ENCODE measurements around the gene PDIA6. TPM values are rescaled to one million over a fixed set of nuclear protein-coding genes. Genes with fewer than 3 reads are reported as not detected.
"Not testable (repeated sequence)": the region's sequence is repeated elsewhere in the genome, so short reads cannot be mapped to it uniquely, and the experiment has no call there.

Gene PDIA6
- total and polyA plus RNA-seq, 2 of the 4 experiments (the other 2 are of a cell fraction) = 204 to 349 TPM

GRCh38 chr2:10818305-10818704 is 5.7 kb upstream of the PDIA6 start:
- H4K91ac ChIP-seq (ENCODE audit: insufficient read depth, low read depth, low read length); H3K23ac ChIP-seq (ENCODE audit: low read depth, low read length); H2BK15ac ChIP-seq (ENCODE audit: low read depth, low read length); H3K4me3 ChIP-seq (ENCODE audit: insufficient read depth, low read depth, low read length); DNase-seq; H4K20me1 ChIP-seq (ENCODE audit: insufficient read depth, low read length); H3K18ac ChIP-seq (ENCODE audit: low read depth, low read length); H3K56ac ChIP-seq (ENCODE audit: extremely low read depth, insufficient read depth, low read length); H4K5ac ChIP-seq (ENCODE audit: low read depth, low read length); H2AK5ac ChIP-seq (ENCODE audit: low read depth, low read length); BruUV-seq (replicated peaks); intact Hi-C loops (cut with micrococcal nuclease); H2AK9ac ChIP-seq (replicated peaks; ENCODE audit: low read depth, low read length, poor library complexity); H3K4me2 ChIP-seq (ENCODE audit: low read depth, low read length); H3K36me3 ChIP-seq (ENCODE audit: control insufficient read depth, insufficient read depth, low read length); H2AFZ ChIP-seq (replicated peaks; ENCODE audit: low read length, poor library complexity); ATAC-seq (ENCODE audit: low read depth); H3K4ac ChIP-seq (ENCODE audit: low read depth, low read length); H3K9ac ChIP-seq (ENCODE audit: low read depth, low read length); H2BK20ac ChIP-seq (ENCODE audit: low read depth, low read length); H3K9me1 ChIP-seq (ENCODE audit: insufficient read depth, low read length); dilution Hi-C loops (cut with HindIII; ENCODE audit: low sequenced_read_pairs, unreplicated experiment); H2BK5ac ChIP-seq (ENCODE audit: low read depth, low read length, poor library complexity, severe bottlenecking); H4K8ac ChIP-seq (ENCODE audit: low read depth in 2 of 2, low read length in 2 of 2); POLR2A ChIA-PET (ENCODE audit: unreplicated experiment); in situ Hi-C loops (cut with MboI; ENCODE audit: low sequenced_read_pairs); H3K14ac ChIP-seq (replicated peaks; ENCODE audit: low read depth, low read length); H2BK120ac ChIP-seq (ENCODE audit: low read depth, low read length); H3K79me1 ChIP-seq (ENCODE audit: low read depth in 1 of 2, low read length in 2 of 2); H3K9me3 ChIP-seq (ENCODE audit: control insufficient read depth, insufficient read depth, low read length); H3K27ac ChIP-seq (ENCODE audit: insufficient read depth, low read length); H3K4me1 ChIP-seq (ENCODE audit: control insufficient read depth, insufficient read depth, low read length): not testable (repeated sequence)
- peaks cover 40% of the 10 kb centered on the region for H3K27me3 ChIP-seq (ENCODE audit: control insufficient read depth, insufficient read depth, low read length)
- CTCF ChIA-PET = interaction anchor here (1.1 kb wide), 1 partner anchor 14 kb away, joined by 5 read pairs; no protein-coding TSS in a partner anchor
- WGBS, 2 experiments (ENCODE audit: extremely low coverage in 2 of 2, insufficient read length in 1 of 2) = no CpG with 5 or more reads among the region's 3 CpGs
